Thyroid gland (tissue), 4 donors: ENCODE data around the gene NT5C.

Experiments used
- POLR2A ChIP-seq, 2 donors: fragments of 450-650 bp; IDR thresholded peaks; one replicate each; pipeline ENCODE4 v1.6.1; 2017; ENCODE audit warnings: antibody characterized with exemption in 2 of 2, mild to moderate bottlenecking in 2 of 2, moderate library complexity in 1 of 2
- TF ChIP-seq, protein P1 (sequence below), 6 experiments: fragments of 200-600 bp in 3 of 6; fragments of 450-650 bp in 3 of 6; sonication (generic) in 3 of 6; IDR thresholded peaks; one replicate each; pipeline ENCODE4 v1.5.1; 2016 to 2019; ENCODE audit warnings: antibody characterized with exemption in 6 of 6, mild to moderate bottlenecking in 2 of 6, inconsistent platforms in 1 of 6, moderate library complexity in 1 of 6

DNA sequence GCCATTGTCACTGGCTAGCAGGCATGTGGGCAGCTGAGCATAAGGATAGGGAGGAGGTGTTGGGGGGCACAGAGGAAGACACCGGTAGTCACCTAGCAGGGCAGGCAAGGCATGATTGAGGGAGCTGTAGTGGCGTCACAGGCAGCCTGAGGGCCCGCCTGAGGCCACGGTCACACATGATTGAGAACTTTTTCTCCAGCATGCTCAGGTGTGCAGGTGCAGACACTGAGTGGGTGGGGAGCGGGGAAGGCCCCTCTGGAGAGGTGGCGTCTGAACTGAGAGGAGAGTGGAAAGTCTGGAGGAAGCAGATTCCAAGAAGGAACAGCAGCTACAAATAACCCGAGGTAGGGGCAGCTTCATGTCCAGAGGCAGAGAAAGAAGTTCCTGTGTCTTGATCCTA lies 32.7 kb downstream of the NT5C start:
- TF ChIP-seq, protein P1, sequence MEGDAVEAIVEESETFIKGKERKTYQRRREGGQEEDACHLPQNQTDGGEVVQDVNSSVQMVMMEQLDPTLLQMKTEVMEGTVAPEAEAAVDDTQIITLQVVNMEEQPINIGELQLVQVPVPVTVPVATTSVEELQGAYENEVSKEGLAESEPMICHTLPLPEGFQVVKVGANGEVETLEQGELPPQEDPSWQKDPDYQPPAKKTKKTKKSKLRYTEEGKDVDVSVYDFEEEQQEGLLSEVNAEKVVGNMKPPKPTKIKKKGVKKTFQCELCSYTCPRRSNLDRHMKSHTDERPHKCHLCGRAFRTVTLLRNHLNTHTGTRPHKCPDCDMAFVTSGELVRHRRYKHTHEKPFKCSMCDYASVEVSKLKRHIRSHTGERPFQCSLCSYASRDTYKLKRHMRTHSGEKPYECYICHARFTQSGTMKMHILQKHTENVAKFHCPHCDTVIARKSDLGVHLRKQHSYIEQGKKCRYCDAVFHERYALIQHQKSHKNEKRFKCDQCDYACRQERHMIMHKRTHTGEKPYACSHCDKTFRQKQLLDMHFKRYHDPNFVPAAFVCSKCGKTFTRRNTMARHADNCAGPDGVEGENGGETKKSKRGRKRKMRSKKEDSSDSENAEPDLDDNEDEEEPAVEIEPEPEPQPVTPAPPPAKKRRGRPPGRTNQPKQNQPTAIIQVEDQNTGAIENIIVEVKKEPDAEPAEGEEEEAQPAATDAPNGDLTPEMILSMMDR (IDR thresholded peaks at IDR 0.05) = no peak
- TF ChIP-seq POLR2A (IDR thresholded peaks at IDR 0.05) = no peak
